Measurements from ENCODE around the gene TANC1.

The TANC1 gene

DNA sequence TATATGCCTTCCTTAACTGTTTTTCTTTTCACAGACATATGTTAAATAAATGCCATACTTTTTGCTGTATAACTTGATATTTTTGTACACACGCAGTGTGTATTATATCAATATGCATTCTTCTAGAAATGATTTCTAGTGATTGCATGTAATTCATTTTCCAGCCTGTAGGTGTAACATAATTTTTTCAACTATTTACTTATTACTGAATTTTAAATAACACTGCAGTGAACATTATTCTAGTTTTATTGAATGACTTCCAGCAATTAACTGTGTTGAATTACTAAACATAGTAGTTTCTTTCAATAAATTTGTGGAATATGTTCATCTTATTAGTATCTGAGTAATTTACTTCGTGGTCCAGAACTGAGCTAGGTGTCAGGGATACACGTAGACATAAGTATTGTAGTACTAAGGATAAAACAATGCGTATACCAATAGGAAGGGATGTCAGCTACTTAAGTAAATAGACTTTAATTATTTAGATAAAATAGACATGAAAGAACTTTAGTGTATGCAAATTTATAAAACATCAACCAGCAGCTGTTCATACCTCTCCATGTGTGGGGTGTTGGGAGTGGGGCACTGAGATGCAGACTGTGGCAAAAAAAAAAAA lies 28.0 kb downstream of the TANC1 start:
- no peak for DNase-seq

- DNase-seq = no peak
Measured at GRCh38 chr2:158997037-158997790, 28.8 kb downstream of the TANC1 start.

DNA sequence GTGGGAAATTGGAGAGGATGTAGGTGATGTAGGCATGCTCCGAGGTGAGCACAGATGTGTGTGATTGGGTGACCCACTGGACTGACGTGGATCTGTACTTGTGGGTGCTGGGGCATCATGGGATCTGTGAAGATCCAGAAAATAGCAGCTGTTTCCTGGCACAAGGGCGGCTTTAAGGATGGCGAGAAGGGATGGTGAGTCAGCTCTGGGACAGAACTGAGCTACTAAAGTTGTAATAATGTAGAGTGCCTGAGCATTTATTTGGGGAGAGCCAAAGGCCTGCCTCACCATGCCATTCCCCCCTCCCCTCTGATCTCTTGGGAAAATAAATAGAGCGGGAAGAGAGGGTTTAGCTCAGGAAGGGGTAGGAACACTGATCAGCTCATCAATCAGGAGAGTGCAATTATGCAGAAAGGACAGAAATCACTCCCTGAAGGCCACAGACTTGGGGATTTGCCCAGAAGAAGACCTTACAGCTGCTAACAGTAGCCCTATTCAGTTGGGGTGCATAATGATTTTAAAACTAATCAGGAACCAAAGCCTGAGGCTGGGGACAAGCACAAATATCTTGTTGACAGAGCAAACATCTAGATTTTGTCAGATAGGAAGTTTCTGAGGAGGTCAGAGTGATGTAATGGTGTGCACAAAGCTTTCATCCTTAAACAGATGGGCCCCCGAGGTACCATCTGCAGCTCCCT lies 30.3 kb downstream of the TANC1 start:
- DNase-seq = no peak

GRCh38 chr2:158999458-158999857 lies 31.0 kb downstream of the TANC1 start:
- DNase-seq = no peak

GRCh38 chr2:159000072-159000471 lies 31.6 kb downstream of the TANC1 start:
- DNase-seq = no peak

DNA sequence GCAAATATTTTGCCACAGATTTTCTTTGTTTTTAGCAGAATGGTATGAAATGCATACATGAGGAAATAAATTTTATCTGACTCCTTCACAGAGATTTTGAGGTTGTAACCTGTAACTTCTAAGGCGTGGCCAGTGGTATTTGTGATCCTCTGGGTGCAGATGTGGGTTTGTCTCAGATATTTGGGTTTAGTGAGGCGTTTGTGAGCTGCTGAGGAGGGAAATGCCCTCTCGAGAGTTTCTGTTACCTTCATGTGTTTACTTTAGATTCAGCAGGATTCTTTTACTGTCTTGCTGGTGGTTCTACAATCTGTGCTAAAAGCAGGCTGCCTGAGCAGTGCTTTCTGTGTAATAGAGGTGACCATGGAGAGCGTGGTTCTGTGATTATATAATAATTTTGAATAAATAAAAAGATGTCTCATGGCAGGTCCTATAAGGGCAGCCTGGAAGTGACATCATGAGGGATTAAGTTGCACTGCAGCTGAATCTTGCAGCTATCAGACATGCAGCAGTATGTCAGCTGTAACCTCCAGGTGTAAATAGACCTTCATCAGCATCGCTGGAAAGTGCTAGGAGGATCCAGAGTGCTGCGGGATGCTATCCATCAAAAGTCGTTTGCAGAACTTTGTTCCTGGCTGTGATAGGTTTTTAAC lies 34.1 kb downstream of the TANC1 start:
- no peak for DNase-seq

- no peak for DNase-seq
Measured at GRCh38 chr2:159003555-159003954, 35.1 kb downstream of the TANC1 start.

DNA sequence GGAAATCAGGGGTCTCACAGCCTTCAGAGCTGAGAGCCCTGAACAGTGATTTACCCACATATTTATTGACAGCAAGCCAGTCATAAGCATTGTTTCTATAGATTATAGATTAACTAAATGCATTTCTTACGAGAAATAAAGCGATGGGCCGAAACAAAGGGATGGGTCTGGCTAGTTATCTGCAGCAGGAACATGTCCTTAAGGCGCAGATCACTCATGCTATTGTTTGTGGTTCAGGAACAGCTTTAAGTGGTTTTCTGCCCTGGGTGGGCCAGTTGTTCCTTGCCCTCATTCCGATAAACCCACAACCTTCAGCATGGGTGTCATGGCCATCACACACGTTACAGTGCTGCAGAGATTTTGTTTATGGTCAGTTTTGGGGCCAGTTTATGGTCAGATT lies 36.4 kb downstream of the TANC1 start:
- DNase-seq = no peak

DNA sequence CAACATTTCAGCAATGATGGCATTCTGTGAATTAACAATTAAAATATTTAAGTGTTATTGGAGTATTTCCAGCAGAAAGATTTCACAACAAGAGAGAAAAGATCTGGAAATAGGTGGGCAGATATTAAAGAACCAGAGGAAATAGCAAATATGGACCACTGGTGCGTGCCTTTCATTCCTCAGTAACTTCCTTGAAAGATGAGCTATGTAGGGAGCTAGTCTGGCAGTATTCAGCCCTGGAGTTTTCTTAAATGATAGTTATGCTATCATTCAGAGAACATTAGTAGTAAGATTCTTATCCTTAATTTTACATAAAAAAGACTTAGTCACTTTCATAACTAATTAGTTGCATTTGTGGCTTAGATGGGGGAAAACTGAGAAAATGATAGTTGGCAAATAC lies 41.5 kb downstream of the TANC1 start:
- no peak for DNase-seq

DNA sequence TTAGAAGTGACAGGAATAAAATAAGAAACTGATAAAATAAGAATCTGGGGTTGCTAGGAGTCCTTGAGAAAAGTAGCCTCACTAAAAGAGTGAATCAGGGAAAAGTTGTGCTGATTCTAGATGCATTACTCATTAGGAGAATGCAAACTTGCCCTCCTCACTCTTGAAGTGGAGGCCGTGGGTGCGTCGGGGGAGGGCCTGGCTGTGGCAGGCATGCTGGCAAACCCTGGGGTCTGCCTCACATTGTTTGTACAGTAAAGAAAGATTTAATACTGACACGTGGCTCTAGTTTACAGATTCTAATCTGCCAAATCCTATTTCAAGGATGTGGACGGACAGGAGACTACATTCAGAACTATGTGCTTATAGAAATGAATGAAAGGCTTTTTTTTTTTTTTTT lies 41.9 kb downstream of the TANC1 start:
- no peak for DNase-seq

GRCh38 chr2:159010963-159011362 lies 42.5 kb downstream of the TANC1 start:
- no peak for DNase-seq

DNA sequence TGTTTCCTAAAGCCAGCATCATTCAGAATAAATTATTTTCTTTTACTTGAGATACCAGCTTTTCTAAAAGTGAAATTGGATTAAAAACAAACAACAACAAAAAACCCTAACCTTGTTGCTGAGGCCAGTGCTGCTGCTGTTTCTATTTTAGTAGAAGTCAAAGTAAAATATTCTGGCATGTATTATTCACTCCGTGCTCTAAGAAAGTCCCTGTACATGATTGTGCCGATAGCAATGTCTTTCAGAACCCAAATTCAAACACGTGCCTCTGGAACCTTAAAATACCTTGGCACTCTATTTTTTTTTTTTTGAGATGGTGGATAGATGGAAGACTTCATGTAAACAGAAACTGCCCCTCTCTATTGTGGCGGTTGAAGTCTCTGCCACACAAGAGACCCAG lies 43.7 kb downstream of the TANC1 start:
- DNase-seq = no peak

DNA sequence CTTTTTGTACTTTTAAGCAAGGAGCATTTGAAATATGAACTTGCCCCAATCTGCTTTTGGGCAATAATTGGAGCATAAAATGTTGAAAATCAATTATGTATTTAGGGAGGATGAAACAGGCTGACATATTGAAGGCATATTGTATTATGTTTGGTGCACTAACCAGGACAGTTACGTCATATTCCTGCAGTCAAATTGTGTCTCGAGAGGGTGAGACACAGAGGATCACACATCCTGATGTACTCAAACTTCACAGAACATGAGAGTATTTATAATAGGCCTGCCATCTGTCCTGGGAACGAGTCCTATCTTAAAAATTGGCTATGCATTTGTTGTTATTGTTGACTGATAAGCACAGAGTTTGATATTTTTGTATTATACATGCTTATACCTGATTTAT lies 44.7 kb downstream of the TANC1 start:
- no peak for DNase-seq

- no peak for DNase-seq
Measured at GRCh38 chr2:159015174-159015573, 46.7 kb downstream of the TANC1 start.

GRCh38 chr2:159015823-159016222 lies 47.4 kb downstream of the TANC1 start:
- DNase-seq = no peak

GRCh38 chr2:159017837-159018236 lies 49.4 kb downstream of the TANC1 start:
- DNase-seq = no peak

DNA sequence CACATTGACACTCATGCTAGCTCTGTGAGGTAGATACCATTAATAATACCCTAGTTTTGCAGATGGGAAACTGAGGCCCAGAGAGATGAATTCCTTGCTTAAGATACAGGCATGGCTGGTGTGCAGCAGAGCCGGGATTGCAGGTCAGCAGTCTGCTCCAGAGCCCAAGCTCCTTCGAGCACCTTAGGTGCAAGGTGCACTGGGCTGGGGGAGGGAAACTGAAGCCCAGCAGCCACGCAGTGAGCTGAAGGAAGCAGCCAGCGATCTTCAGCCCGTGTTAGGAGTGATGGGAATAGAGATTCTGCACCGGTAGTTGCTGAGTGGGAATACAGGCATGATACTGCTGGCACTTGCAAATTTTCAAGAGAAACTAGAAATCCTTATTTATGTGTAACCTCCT lies 50.6 kb downstream of the TANC1 start:
- DNase-seq = no peak

GRCh38 chr2:159022019-159022418 lies 53.6 kb downstream of the TANC1 start:
- no peak for DNase-seq

GRCh38 chr2:159026170-159026569 lies 57.7 kb downstream of the TANC1 start:
- DNase-seq = no peak

GRCh38 chr2:159028776-159029175 lies 60.3 kb downstream of the TANC1 start:
- no peak for DNase-seq

DNA sequence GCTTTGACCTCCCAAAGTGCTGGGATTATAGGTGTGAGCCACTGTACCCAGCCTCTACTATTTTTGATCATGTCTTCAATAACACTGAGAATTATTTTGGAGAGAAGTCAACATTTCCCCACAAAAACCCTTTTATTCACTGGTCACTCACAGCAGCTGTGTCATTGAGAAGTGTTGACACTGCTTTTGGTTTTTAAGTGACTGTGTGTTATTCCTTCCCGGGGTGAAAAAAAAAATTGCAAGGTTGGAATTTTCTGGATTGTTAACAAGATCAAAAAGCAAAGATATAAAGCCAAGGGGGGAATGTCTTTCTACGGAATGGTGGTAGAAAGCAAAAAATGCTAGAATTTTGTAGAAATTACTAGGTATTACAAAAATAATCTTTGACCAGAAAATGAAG lies 61.5 kb downstream of the TANC1 start:
- DNase-seq = no peak

- no peak for DNase-seq
Measured at GRCh38 chr2:159030674-159031380, 62.4 kb downstream of the TANC1 start.

- DNase-seq = no peak
Measured at GRCh38 chr2:159032146-159032545, 63.7 kb downstream of the TANC1 start.
